GM10266 (cell line): ENCODE results near the gene DPP4.
"Not testable (repeated sequence)": the region's sequence is repeated elsewhere in the genome, so short reads cannot be mapped to it uniquely, and the experiment has no call there.

Experiments used
- DNase-seq: peaks from one replicate; pipeline ENCODE4 v3.0.0; 2012; ENCODE audit errors: extremely low spot score
- CTCF ChIP-seq: IDR thresholded peaks from 2 replicates; pipeline ENCODE4 v1.5.1; 2012; ENCODE audit warnings: mild to moderate bottlenecking, low read depth; ENCODE audit not compliant: control insufficient read depth, insufficient read depth; ENCODE audit errors: missing control alignments

DPP4 gene

GRCh38 chr2:161982548-161983330 is 91.3 kb downstream of the DPP4 start:
- no peak for DNase-seq
- TF ChIP-seq CTCF = no peak

- no peak for TF ChIP-seq CTCF
- DNase-seq = no peak
These were observed 92.2 kb downstream of the DPP4 start for GRCh38 chr2:161981679-161982250.

- no peak for TF ChIP-seq CTCF
- DNase-seq = no peak
These were observed 93.0 kb downstream of the DPP4 start for GRCh38 chr2:161980976-161981375.

GRCh38 chr2:161979490-161979889 is 94.5 kb downstream of the DPP4 start:
- DNase-seq = no peak

GRCh38 chr2:161977926-161978325 is 96.1 kb downstream of the DPP4 start:
- DNase-seq = not testable (repeated sequence)

More at GRCh38 chr2:161979490-161979889, 94.5 kb downstream of the DPP4 start:
- TF ChIP-seq CTCF = no peak

GRCh38 chr2:161976917-161977316 is 97.1 kb downstream of the DPP4 start:
- DNase-seq = no peak
- TF ChIP-seq CTCF = no peak

- DNase-seq = no peak
- no peak for TF ChIP-seq CTCF
These were observed 97.7 kb downstream of the DPP4 start for GRCh38 chr2:161976295-161976694.
